Measurements from ENCODE around the gene GPR161.
"Not testable (repeated sequence)": the region's sequence is repeated elsewhere in the genome, so short reads cannot be mapped to it uniquely, and the experiment has no call there.

Gene GPR161

GRCh38 chr1:168159979-168160378 is 23.2 kb upstream of the GPR161 start:
- H3K4me2 ChIP-seq, result no peak overlapping the region
- TF ChIP-seq CTCF (conservative IDR thresholded peaks at IDR 0.05; ENCODE audit: low read depth, low read length), result no peak
- H3K4me3 ChIP-seq (IDR thresholded peaks at IDR 0.05; ENCODE audit: insufficient read depth, low read depth, low read length), result no peak overlapping the region
- no peak overlapping the region for H3K27ac ChIP-seq
- no peaks in the 10 kb centered on the region for H3K36me3 ChIP-seq (ENCODE audit: insufficient read depth)
- H2AFZ ChIP-seq (ENCODE audit: low read depth), result no peak overlapping the region
- H3K27me3 ChIP-seq (ENCODE audit: insufficient read depth, low read depth), result no peaks in the 10 kb centered on the region; the same call in 1 of the 2 replicates
- no peaks in the 10 kb centered on the region for H3K79me2 ChIP-seq (ENCODE audit: insufficient read depth, low read depth)
- H4K20me1 ChIP-seq (ENCODE audit: insufficient read depth), result no peaks in the 10 kb centered on the region
- no peaks in the 10 kb centered on the region for H3K4me1 ChIP-seq (ENCODE audit: low read depth, poor library complexity, severe bottlenecking)
- no peak overlapping the region for H3K9ac ChIP-seq

- H3K27ac ChIP-seq, result no peak overlapping the region
- no peak overlapping the region for H3K4me2 ChIP-seq
- no peaks in the 10 kb centered on the region for H3K36me3 ChIP-seq (ENCODE audit: insufficient read depth)
- H3K79me2 ChIP-seq (ENCODE audit: insufficient read depth, low read depth), result no peaks in the 10 kb centered on the region
- H3K27me3 ChIP-seq (ENCODE audit: insufficient read depth, low read depth), result no peaks in the 10 kb centered on the region; the same call in 1 of the 2 replicates
- no peak overlapping the region for H3K4me3 ChIP-seq (IDR thresholded peaks at IDR 0.05; ENCODE audit: insufficient read depth, low read depth, low read length)
- H2AFZ ChIP-seq (ENCODE audit: low read depth), result no peak overlapping the region
- no peak for TF ChIP-seq CTCF (conservative IDR thresholded peaks at IDR 0.05; ENCODE audit: low read depth, low read length)
- no peaks in the 10 kb centered on the region for H3K4me1 ChIP-seq (ENCODE audit: low read depth, poor library complexity, severe bottlenecking)
- H3K9ac ChIP-seq, result no peak overlapping the region
- H4K20me1 ChIP-seq (ENCODE audit: insufficient read depth), result no peaks in the 10 kb centered on the region
Measured at GRCh38 chr1:168159251-168159650, 22.5 kb upstream of the GPR161 start.

GRCh38 chr1:168157638-168158037 is 20.9 kb upstream of the GPR161 start:
- no peak overlapping the region for H3K9ac ChIP-seq
- no peaks in the 10 kb centered on the region for H3K36me3 ChIP-seq (ENCODE audit: insufficient read depth)
- no peak overlapping the region for H2AFZ ChIP-seq (ENCODE audit: low read depth)
- H3K4me3 ChIP-seq (IDR thresholded peaks at IDR 0.05; ENCODE audit: insufficient read depth, low read depth, low read length), result no peak overlapping the region
- H3K4me2 ChIP-seq, result no peak overlapping the region
- no peaks in the 10 kb centered on the region for H3K79me2 ChIP-seq (ENCODE audit: insufficient read depth, low read depth)
- no peak for TF ChIP-seq CTCF (conservative IDR thresholded peaks at IDR 0.05; ENCODE audit: low read depth, low read length)
- H3K27me3 ChIP-seq (ENCODE audit: insufficient read depth, low read depth), result no peaks in the 10 kb centered on the region; the same call in 1 of the 2 replicates
- H4K20me1 ChIP-seq (ENCODE audit: insufficient read depth), result no peaks in the 10 kb centered on the region
- H3K4me1 ChIP-seq (ENCODE audit: low read depth, poor library complexity, severe bottlenecking), result no peaks in the 10 kb centered on the region
- H3K27ac ChIP-seq, result no peak overlapping the region

GRCh38 chr1:168155910-168156309 is 19.2 kb upstream of the GPR161 start:
- Histone ChIP-seq H3K79me2 (ENCODE audit: insufficient read depth, low read depth) (no peaks in the 10 kb centered on the region), H3K36me3 (ENCODE audit: insufficient read depth) (no peaks in the 10 kb centered on the region), H3K4me3 (IDR thresholded peaks at IDR 0.05; ENCODE audit: insufficient read depth, low read depth, low read length) (no peak overlapping the region), H3K4me2 (no peak overlapping the region), H3K4me1 (ENCODE audit: low read depth, poor library complexity, severe bottlenecking) (no peaks in the 10 kb centered on the region), H3K27ac (no peak overlapping the region), H3K9ac (no peak overlapping the region), H3K27me3 (ENCODE audit: insufficient read depth, low read depth) (no peaks in the 10 kb centered on the region; the same call in 1 of the 2 replicates), H2AFZ (ENCODE audit: low read depth) (no peak overlapping the region), H4K20me1 (ENCODE audit: insufficient read depth) (no peaks in the 10 kb centered on the region)
- no peak for TF ChIP-seq CTCF (conservative IDR thresholded peaks at IDR 0.05; ENCODE audit: low read depth, low read length)

- H3K4me1 ChIP-seq (ENCODE audit: low read depth, poor library complexity, severe bottlenecking); H4K20me1 ChIP-seq (ENCODE audit: insufficient read depth); H3K36me3 ChIP-seq (ENCODE audit: insufficient read depth); H3K4me2 ChIP-seq; H3K4me3 ChIP-seq (IDR thresholded peaks at IDR 0.05; ENCODE audit: insufficient read depth, low read depth, low read length); H3K9ac ChIP-seq; H3K27ac ChIP-seq; H2AFZ ChIP-seq (ENCODE audit: low read depth); H3K27me3 ChIP-seq (ENCODE audit: insufficient read depth, low read depth); H3K79me2 ChIP-seq (ENCODE audit: insufficient read depth, low read depth): not testable (repeated sequence)
Measured at GRCh38 chr1:168154707-168155106, 18.0 kb upstream of the GPR161 start.

All from KMS-11 (cell line).